WTC11 (cell line): ENCODE results near the gene DEFB113. TPM values are rescaled to one million over a fixed set of nuclear protein-coding genes. Genes with fewer than 3 reads are reported as not detected.

ENCODE experiments used
- ATAC-seq: fragments of 200-7000 bp; cut with Tn5 transposase; 2 replicates; pipeline ENCODE4 v1.10.0; 2021; ENCODE audit warnings: mild to moderate bottlenecking, moderate library complexity
- CTCF ChIA-PET: fragments of 300-600 bp; sonication (Branson Sonifier 250); formaldehyde crosslinking; loops from one replicate; lab custom pipeline; 2021; ENCODE audit warnings: antibody characterized with exemption; lab: Charles Lee
- POLR2A ChIA-PET: fragments of 350-600 bp; sonication (Branson Sonifier 250); formaldehyde crosslinking; loops from one replicate; lab custom pipeline; 2021; ENCODE audit warnings: antibody characterized with exemption; lab: Charles Lee
- DNase-seq: peaks from one replicate; pipeline ENCODE4 v3.0.0; 2021; ENCODE audit warnings: low spot score
- H3K27ac Mint-ChIP-seq: 2 replicates; pipeline ENCODE4 v1.8.0; 2021; ENCODE audit warnings: mixed read lengths
- H3K27me3 Mint-ChIP-seq: 2 replicates; pipeline ENCODE4 v1.8.0; 2021; ENCODE audit warnings: low read depth, mild to moderate bottlenecking, moderate library complexity, mixed read lengths
- H3K36me3 Mint-ChIP-seq: 2 replicates; pipeline ENCODE4 v1.8.0; 2021; ENCODE audit warnings: mixed read lengths
- H3K4me1 Mint-ChIP-seq: 2 replicates; pipeline ENCODE4 v1.8.0; 2022; ENCODE audit warnings: mixed read lengths
- H3K4me3 Mint-ChIP-seq: 2 replicates; pipeline ENCODE4 v1.8.0; 2021; ENCODE audit warnings: mild to moderate bottlenecking, moderate library complexity, mixed read lengths
- H3K9me3 Mint-ChIP-seq: 2 replicates; pipeline ENCODE4 v1.8.0; 2021; ENCODE audit warnings: mixed read lengths
- AR ChIP-seq: fragments of 250-450 bp; sonication (Bioruptor Pico); IDR thresholded peaks from 2 replicates; pipeline ENCODE4 v1.9.0; 2021; ENCODE audit warnings: mild to moderate bottlenecking
- ATF6 ChIP-seq: sonication (generic); formaldehyde crosslinking; IDR thresholded peaks from 2 replicates; pipeline ENCODE4 v1.8.1; 2023; ENCODE audit warnings: mild to moderate bottlenecking, missing genetic modification reagents
- E2F1 ChIP-seq: sonication (generic); formaldehyde crosslinking; IDR thresholded peaks from 2 replicates; pipeline ENCODE4 v1.8.0; 2022; ENCODE audit warnings: mild to moderate bottlenecking, missing genetic modification reagents
- FOXJ3 ChIP-seq: sonication (generic); formaldehyde crosslinking; IDR thresholded peaks from 2 replicates; pipeline ENCODE4 v1.9.0; 2021; ENCODE audit warnings: missing genetic modification reagents, mild to moderate bottlenecking, borderline replicate concordance
- GABPB1 ChIP-seq: sonication (generic); formaldehyde crosslinking; IDR thresholded peaks from 2 replicates; pipeline ENCODE4 v1.8.1; 2023; ENCODE audit warnings: mild to moderate bottlenecking, missing genetic modification reagents
- GTF2I ChIP-seq: fragments of 250-450 bp; sonication (Bioruptor Pico); conservative IDR thresholded peaks from 2 replicates; pipeline ENCODE4 v1.4.0; 2021; ENCODE audit warnings: mild to moderate bottlenecking
- NR3C1 ChIP-seq: sonication (generic); formaldehyde crosslinking; conservative IDR thresholded peaks from 2 replicates; pipeline ENCODE4 v1.8.1; 2023; ENCODE audit warnings: low read depth, mild to moderate bottlenecking, missing genetic modification reagents
- OVOL2 ChIP-seq: fragments of 250-450 bp; sonication (Bioruptor Pico); IDR thresholded peaks from 2 replicates; pipeline ENCODE4 v1.9.0; 2021; ENCODE audit warnings: mild to moderate bottlenecking, borderline replicate concordance
- RELA ChIP-seq: sonication (generic); formaldehyde crosslinking; IDR thresholded peaks from 2 replicates; pipeline ENCODE4 v1.8.1; 2022; ENCODE audit warnings: missing genetic modification reagents, mild to moderate bottlenecking, borderline replicate concordance
- TEAD4 ChIP-seq: sonication (generic); formaldehyde crosslinking; IDR thresholded peaks from 2 replicates; pipeline ENCODE4 v1.8.0; 2022; ENCODE audit warnings: mild to moderate bottlenecking, missing genetic modification reagents
- ZBTB21 ChIP-seq: sonication (generic); formaldehyde crosslinking; IDR thresholded peaks from 2 replicates; pipeline ENCODE4 v1.8.1; 2023; ENCODE audit warnings: mild to moderate bottlenecking, missing genetic modification reagents, borderline replicate concordance
- ZNF396 ChIP-seq: fragments of 250-450 bp; sonication (Bioruptor Pico); IDR thresholded peaks from 2 replicates; pipeline ENCODE4 v1.8.0; 2021; ENCODE audit warnings: mild to moderate bottlenecking, moderate library complexity, borderline replicate concordance
- ZNF416 ChIP-seq: fragments of 250-450 bp; sonication (Bioruptor Pico); IDR thresholded peaks from 2 replicates; pipeline ENCODE4 v1.9.0; 2021; ENCODE audit warnings: mild to moderate bottlenecking, inconsistent platforms
- ZNF423 ChIP-seq: fragments of 250-450 bp; sonication (Bioruptor Pico); IDR thresholded peaks from 2 replicates; pipeline ENCODE4 v2.1.2; 2022; ENCODE audit warnings: mild to moderate bottlenecking, moderate library complexity
- ZNF671 ChIP-seq: fragments of 250-450 bp; sonication (Bioruptor Pico); IDR thresholded peaks from 2 replicates; pipeline ENCODE4 v1.8.0; 2021; ENCODE audit warnings: mild to moderate bottlenecking
- total RNA-seq: library from RNA; stranded (reverse); gene quantifications from 3 replicates; pipeline ENCODE4 v1.2.3, GENCODE V29; 2021
- TF ChIP-seq, protein P1 (sequence below): sonication (generic); formaldehyde crosslinking; IDR thresholded peaks from 2 replicates; pipeline ENCODE4 v1.8.0; 2022; ENCODE audit warnings: missing genetic modification reagents
- TF ChIP-seq, protein P2 (sequence below): fragments of 250-450 bp; sonication (Bioruptor Pico); IDR thresholded peaks from 2 replicates; pipeline ENCODE4 v1.9.0; 2021; ENCODE audit warnings: mild to moderate bottlenecking, borderline replicate concordance
- TF ChIP-seq, protein P3 (sequence below): sonication (generic); formaldehyde crosslinking; IDR thresholded peaks from 2 replicates; pipeline ENCODE4 v1.8.0; 2023; ENCODE audit warnings: mild to moderate bottlenecking, missing genetic modification reagents

The DEFB113 gene
- total RNA-seq, 1 experiment from 2014 or later = not detected

DNA sequence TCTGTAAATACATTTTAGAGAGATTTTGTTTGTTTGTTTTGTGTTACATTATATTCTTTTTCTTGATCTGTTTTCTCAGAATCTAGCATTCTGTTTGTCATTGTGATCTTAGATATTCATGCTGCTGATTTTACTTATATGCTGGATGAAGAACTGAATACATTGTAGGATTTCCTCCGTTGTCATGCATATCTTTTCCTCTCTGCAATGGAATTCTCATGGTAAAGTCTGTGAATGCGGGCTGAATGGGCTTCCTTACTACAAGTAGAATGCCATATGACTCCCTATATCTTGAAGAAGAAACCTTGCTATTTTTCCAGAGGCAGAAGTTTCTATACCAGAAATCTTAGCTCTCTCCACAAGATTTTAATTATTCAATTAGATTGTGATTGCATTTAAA, 3.1 kb downstream of the DEFB113 start:
- no peak for DNase-seq

DNA sequence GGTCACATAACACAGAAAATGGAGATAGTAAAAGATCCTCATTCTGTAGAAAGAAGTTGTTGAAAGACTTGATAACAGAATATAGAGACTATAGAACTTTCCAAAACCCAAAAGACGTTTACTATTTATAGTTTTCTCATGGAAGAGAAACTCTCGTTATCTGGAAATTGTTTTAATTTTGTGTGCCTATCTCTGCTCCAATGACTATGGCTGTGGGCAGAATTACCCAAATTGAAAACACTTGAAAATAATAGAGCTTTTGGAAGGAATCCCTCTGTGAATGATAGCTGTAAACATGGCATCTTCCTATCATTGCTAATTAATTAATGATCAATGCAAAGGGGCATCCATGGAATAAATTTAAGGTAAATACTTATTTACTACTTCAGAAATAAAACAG, 5.4 kb downstream of the DEFB113 start, which contains the start of gene DEFB114:
Gene DEFB114, minus strand, starts transcription at position 101 of the 400 bp plus-strand sequence. Its CDS starts 59 bp downstream, at position 42.
- ChIA-PET CTCF (no interaction called here), POLR2A (no interaction called here)
- H3K36me3 Mint-ChIP-seq = peaks cover 7% of the 10 kb centered on the region
- peaks cover 37% of the 10 kb centered on the region for H3K4me1 Mint-ChIP-seq
- H3K4me3 Mint-ChIP-seq = no peak within 1 kb of the TSS
- no peaks in the 10 kb centered on the region for H3K27me3 Mint-ChIP-seq
- DNase-seq = no peak
- H3K27ac Mint-ChIP-seq = no peak within 1 kb of the TSS
- ATAC-seq = no peak
- peaks cover 9% of the 10 kb centered on the region for H3K9me3 Mint-ChIP-seq
- no peak for TF ChIP-seq GABPB1 (CRISPR knock-in tag)
- no peak for TF ChIP-seq FOXJ3 (CRISPR knock-in tag)
- TF ChIP-seq GTF2I (CRISPR knock-in tag) = no peak
- no peak for TF ChIP-seq ZBTB21 (CRISPR knock-in tag)
- no peak for TF ChIP-seq ZNF423 (CRISPR knock-in tag)
- TF ChIP-seq NR3C1 (CRISPR knock-in tag) = no peak
- no peak for TF ChIP-seq OVOL2 (CRISPR knock-in tag)
- no peak for TF ChIP-seq RELA
- TF ChIP-seq, protein P1, sequence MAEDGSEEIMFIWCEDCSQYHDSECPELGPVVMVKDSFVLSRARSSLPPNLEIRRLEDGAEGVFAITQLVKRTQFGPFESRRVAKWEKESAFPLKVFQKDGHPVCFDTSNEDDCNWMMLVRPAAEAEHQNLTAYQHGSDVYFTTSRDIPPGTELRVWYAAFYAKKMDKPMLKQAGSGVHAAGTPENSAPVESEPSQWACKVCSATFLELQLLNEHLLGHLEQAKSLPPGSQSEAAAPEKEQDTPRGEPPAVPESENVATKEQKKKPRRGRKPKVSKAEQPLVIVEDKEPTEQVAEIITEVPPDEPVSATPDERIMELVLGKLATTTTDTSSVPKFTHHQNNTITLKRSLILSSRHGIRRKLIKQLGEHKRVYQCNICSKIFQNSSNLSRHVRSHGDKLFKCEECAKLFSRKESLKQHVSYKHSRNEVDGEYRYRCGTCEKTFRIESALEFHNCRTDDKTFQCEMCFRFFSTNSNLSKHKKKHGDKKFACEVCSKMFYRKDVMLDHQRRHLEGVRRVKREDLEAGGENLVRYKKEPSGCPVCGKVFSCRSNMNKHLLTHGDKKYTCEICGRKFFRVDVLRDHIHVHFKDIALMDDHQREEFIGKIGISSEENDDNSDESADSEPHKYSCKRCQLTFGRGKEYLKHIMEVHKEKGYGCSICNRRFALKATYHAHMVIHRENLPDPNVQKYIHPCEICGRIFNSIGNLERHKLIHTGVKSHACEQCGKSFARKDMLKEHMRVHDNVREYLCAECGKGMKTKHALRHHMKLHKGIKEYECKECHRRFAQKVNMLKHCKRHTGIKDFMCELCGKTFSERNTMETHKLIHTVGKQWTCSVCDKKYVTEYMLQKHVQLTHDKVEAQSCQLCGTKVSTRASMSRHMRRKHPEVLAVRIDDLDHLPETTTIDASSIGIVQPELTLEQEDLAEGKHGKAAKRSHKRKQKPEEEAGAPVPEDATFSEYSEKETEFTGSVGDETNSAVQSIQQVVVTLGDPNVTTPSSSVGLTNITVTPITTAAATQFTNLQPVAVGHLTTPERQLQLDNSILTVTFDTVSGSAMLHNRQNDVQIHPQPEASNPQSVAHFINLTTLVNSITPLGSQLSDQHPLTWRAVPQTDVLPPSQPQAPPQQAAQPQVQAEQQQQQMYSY (CRISPR knock-in tag) = no peak
- no peak for TF ChIP-seq AR (CRISPR knock-in tag)
- no peak for TF ChIP-seq ZNF416 (CRISPR knock-in tag)
- no peak for TF ChIP-seq ATF6 (CRISPR knock-in tag)
- TF ChIP-seq, protein P2, sequence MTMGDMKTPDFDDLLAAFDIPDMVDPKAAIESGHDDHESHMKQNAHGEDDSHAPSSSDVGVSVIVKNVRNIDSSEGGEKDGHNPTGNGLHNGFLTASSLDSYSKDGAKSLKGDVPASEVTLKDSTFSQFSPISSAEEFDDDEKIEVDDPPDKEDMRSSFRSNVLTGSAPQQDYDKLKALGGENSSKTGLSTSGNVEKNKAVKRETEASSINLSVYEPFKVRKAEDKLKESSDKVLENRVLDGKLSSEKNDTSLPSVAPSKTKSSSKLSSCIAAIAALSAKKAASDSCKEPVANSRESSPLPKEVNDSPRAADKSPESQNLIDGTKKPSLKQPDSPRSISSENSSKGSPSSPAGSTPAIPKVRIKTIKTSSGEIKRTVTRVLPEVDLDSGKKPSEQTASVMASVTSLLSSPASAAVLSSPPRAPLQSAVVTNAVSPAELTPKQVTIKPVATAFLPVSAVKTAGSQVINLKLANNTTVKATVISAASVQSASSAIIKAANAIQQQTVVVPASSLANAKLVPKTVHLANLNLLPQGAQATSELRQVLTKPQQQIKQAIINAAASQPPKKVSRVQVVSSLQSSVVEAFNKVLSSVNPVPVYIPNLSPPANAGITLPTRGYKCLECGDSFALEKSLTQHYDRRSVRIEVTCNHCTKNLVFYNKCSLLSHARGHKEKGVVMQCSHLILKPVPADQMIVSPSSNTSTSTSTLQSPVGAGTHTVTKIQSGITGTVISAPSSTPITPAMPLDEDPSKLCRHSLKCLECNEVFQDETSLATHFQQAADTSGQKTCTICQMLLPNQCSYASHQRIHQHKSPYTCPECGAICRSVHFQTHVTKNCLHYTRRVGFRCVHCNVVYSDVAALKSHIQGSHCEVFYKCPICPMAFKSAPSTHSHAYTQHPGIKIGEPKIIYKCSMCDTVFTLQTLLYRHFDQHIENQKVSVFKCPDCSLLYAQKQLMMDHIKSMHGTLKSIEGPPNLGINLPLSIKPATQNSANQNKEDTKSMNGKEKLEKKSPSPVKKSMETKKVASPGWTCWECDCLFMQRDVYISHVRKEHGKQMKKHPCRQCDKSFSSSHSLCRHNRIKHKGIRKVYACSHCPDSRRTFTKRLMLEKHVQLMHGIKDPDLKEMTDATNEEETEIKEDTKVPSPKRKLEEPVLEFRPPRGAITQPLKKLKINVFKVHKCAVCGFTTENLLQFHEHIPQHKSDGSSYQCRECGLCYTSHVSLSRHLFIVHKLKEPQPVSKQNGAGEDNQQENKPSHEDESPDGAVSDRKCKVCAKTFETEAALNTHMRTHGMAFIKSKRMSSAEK (CRISPR knock-in tag) = no peak
- TF ChIP-seq, protein P3, sequence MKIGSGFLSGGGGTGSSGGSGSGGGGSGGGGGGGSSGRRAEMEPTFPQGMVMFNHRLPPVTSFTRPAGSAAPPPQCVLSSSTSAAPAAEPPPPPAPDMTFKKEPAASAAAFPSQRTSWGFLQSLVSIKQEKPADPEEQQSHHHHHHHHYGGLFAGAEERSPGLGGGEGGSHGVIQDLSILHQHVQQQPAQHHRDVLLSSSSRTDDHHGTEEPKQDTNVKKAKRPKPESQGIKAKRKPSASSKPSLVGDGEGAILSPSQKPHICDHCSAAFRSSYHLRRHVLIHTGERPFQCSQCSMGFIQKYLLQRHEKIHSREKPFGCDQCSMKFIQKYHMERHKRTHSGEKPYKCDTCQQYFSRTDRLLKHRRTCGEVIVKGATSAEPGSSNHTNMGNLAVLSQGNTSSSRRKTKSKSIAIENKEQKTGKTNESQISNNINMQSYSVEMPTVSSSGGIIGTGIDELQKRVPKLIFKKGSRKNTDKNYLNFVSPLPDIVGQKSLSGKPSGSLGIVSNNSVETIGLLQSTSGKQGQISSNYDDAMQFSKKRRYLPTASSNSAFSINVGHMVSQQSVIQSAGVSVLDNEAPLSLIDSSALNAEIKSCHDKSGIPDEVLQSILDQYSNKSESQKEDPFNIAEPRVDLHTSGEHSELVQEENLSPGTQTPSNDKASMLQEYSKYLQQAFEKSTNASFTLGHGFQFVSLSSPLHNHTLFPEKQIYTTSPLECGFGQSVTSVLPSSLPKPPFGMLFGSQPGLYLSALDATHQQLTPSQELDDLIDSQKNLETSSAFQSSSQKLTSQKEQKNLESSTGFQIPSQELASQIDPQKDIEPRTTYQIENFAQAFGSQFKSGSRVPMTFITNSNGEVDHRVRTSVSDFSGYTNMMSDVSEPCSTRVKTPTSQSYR (CRISPR knock-in tag) = no peak
- no peak for TF ChIP-seq ZNF671 (CRISPR knock-in tag)

More for the DNA sequence above, 3.1 kb downstream of the DEFB113 start:
- TF ChIP-seq ZNF423 (CRISPR knock-in tag) = no peak
- no peak for TF ChIP-seq TEAD4
- no peak for TF ChIP-seq E2F1 (CRISPR knock-in tag)
- TF ChIP-seq ZNF396 (CRISPR knock-in tag) = no peak
- H3K4me1 Mint-ChIP-seq = peaks cover 45% of the 10 kb centered on the region
- H3K36me3 Mint-ChIP-seq = no peaks in the 10 kb centered on the region
- ChIA-PET POLR2A (no interaction called here), CTCF (interaction anchor here (1.1 kb wide), 1 partner anchor 75 kb away, joined by 4 read pairs; no protein-coding TSS in a partner anchor)
- H3K27ac Mint-ChIP-seq = peak overlapping the region; percentile 28; the same call in 1 of the 2 replicates
- ATAC-seq = peak; percentile 89
- no peaks in the 10 kb centered on the region for H3K9me3 Mint-ChIP-seq
- H3K4me3 Mint-ChIP-seq = peak overlapping the region; percentile 24
- no peaks in the 10 kb centered on the region for H3K27me3 Mint-ChIP-seq
